HG03025 (cell line): Measurements from ENCODE around the gene HOXA4.

ENCODE experiments used
- ATAC-seq: cut with Tn5 transposase; IDR thresholded peaks from one replicate; pipeline ENCODE4 v1.9.1; 2021; ENCODE audit warnings: mild to moderate bottlenecking, moderate library complexity; ENCODE audit not compliant: unreplicated experiment, low FRiP score

HOXA4 gene

GRCh38 chr7:27138472-27138871, 7.9 kb upstream of the HOXA4 start:
- no peak for ATAC-seq

- no peak for ATAC-seq
These were observed 7.2 kb upstream of the HOXA4 start for GRCh38 chr7:27137640-27138315.

- no peak for ATAC-seq
These were observed 3.8 kb upstream of the HOXA4 start for GRCh38 chr7:27134392-27134791.

GRCh38 chr7:27133409-27134231, 3.1 kb upstream of the HOXA4 start:
- no peak for ATAC-seq

- no peak for ATAC-seq
These were observed 2.4 kb upstream of the HOXA4 start for GRCh38 chr7:27132978-27133377.

- no peak for ATAC-seq
These were observed 1.7 kb upstream of the HOXA4 start for GRCh38 chr7:27132214-27132613.

GRCh38 chr7:27131390-27131819, 848 bp upstream of the HOXA4 start:
- ATAC-seq, result no peak

GRCh38 chr7:27129729-27130539, 623 bp downstream of the HOXA4 start:
- no peak for ATAC-seq

- ATAC-seq, result no peak
These were observed 1.5 kb downstream of the HOXA4 start for GRCh38 chr7:27128776-27129728.

GRCh38 chr7:27128034-27128433, 2.5 kb downstream of the HOXA4 start:
- no peak for ATAC-seq

- ATAC-seq, result no peak
These were observed 3.8 kb downstream of the HOXA4 start for GRCh38 chr7:27126596-27127327.

- ATAC-seq, result no peak
These were observed 4.6 kb downstream of the HOXA4 start for GRCh38 chr7:27125986-27126394.

GRCh38 chr7:27124902-27125689, 5.5 kb downstream of the HOXA4 start:
- ATAC-seq, result no peak

- no peak for ATAC-seq
These were observed 6.3 kb downstream of the HOXA4 start for GRCh38 chr7:27124096-27124901.

- ATAC-seq, result no peak
These were observed 7.0 kb downstream of the HOXA4 start for GRCh38 chr7:27123477-27124053.

GRCh38 chr7:27123007-27123476, 7.5 kb downstream of the HOXA4 start:
- ATAC-seq, result no peak
